ENCODE data around the gene ACSL5. TPM values are rescaled to one million over a fixed set of nuclear protein-coding genes. Genes with fewer than 3 reads are reported as not detected.

The ACSL5 gene
- total RNA-seq, 2 experiments from 2014 or later, result 57.8 to 63.7 TPM

DNA sequence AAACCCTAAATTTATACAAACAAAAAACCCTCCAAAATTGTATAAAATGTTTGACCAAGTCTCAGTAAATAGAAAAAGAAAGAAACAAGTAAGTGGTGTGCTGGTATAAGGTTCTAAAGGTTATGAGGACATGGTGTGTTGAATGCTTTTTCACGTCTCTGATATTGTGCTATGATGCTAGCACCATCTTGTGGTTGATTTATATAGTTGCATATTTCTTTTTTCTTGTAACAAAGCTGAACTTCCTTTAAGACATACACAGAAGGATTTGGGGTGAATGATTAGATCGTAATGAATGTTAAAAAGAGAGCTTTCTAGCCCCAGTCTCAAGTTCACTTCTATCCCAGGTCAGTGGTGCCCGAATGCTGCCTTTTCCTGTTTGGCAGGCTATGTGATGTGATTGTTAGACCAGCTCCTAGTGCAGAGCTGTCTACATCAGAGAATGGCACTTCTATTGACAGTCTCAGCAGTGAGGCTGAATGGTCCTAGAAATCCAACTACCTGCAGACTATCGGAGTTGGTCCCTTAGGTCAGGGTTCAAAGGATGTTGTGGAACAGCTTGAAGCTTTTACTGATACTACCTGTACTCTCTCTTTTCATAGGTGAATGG lies 98.1 kb downstream of the ACSL5 start:
- POLR2A ChIA-PET, result interaction anchor here (0.6 kb wide), 1 partner anchor 64 kb away, joined by 3 read pairs; no protein-coding TSS in a partner anchor
- Mint-ChIP-seq H3K27me3 (no peaks in the 10 kb centered on the region), H3K27ac (no peak overlapping the region), H3K36me3 (ENCODE audit: low read depth) (peaks cover 2% of the 10 kb centered on the region), H3K4me3 (no peak overlapping the region), H3K4me1 (peaks cover 5% of the 10 kb centered on the region), H3K9me3 (no peaks in the 10 kb centered on the region)
- CTCF ChIA-PET, result interaction anchor here (0.6 to 1.6 kb wide), 9 partner anchors 11 to 1197 kb away, joined by 3 to 8 read pairs (median 3); partner anchors contain the start of gene ACSL5
- no peak for DNase-seq

GRCh38 chr10:112475575-112476218 lies 101.8 kb downstream of the ACSL5 start:
- ChIA-PET POLR2A (no interaction called here), CTCF (interaction anchor here (0.9 to 1.0 kb wide), 2 partner anchors 9 to 20 kb away, joined by 3 read pairs; no protein-coding TSS in a partner anchor)
- no peak overlapping the region for H3K4me3 Mint-ChIP-seq
- peaks cover 5% of the 10 kb centered on the region for H3K4me1 Mint-ChIP-seq
- no peak for DNase-seq
- no peaks in the 10 kb centered on the region for H3K27me3 Mint-ChIP-seq
- no peaks in the 10 kb centered on the region for H3K9me3 Mint-ChIP-seq
- no peak overlapping the region for H3K27ac Mint-ChIP-seq
- no peaks in the 10 kb centered on the region for H3K36me3 Mint-ChIP-seq (ENCODE audit: low read depth)

Other genes with a start within 250 kb of the ACSL5 start
- 1 to 10 TPM; 6.5 to 7.5 TPM for gene GPAM, start 190.4 kb upstream of the ACSL5 start, total RNA-seq
- gene TECTB, start 90.7 kb upstream of the ACSL5 start, total RNA-seq, result not detected
- 10 to 100 TPM; 47.8 to 64.3 TPM for gene ZDHHC6, start 72.8 kb downstream of the ACSL5 start, total RNA-seq
- 10 to 100 TPM; 39.6 to 41.5 TPM for gene VTI1A, start 73.1 kb downstream of the ACSL5 start, total RNA-seq